Measurements from ENCODE around the gene WHRN. TPM values are rescaled to one million over a fixed set of nuclear protein-coding genes. Genes with fewer than 3 reads are reported as not detected.

WHRN gene
- total and polyA plus RNA-seq, 4 donors: 4.4 to 26.8 (median 16.8) TPM

DNA sequence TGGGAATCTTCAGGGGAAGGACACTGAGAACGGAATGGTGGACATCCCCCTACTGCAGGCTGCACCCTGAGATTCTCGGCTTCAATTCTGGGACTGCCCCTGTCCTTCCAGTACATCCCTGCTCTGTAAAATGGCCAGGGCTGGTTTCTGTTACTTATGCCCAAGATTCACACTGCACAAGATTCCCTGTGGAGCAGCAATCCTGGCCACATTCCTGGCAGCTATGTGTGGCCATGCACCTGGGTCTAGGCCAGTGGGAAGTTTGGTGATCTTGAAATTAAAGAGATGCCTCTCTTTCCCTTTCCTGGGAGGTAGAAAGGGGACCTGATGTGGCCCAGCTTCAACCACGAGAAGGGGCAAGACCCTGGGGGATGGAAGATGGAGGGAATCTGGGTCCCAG lies 27.6 kb downstream of the WHRN start:
- Histone ChIP-seq H3K4me3 (ENCODE audit: low read depth, low read length) (no peak overlapping the region), H3K9me3 (ENCODE audit: control insufficient read depth, insufficient read depth, low read length) (no peaks in the 10 kb centered on the region), H3K36me3 (ENCODE audit: control insufficient read depth, insufficient read depth, low read length) (peaks cover 34% of the 10 kb centered on the region), H3K4me1 (ENCODE audit: control insufficient read depth, insufficient read depth, low read length) (no peaks in the 10 kb centered on the region), H3K27me3 (ENCODE audit: control insufficient read depth, insufficient read depth, low read length) (no peaks in the 10 kb centered on the region), H3K27ac (ENCODE audit: low read depth, low read length) (no peak overlapping the region)
- 95% methylated on average over 2 of the region's 3 CpGs for WGBS (ENCODE audit: insufficient coverage)
- DNase-seq (ENCODE audit: low read depth in 4 of 6, low spot score in 6 of 6): no peak

DNA sequence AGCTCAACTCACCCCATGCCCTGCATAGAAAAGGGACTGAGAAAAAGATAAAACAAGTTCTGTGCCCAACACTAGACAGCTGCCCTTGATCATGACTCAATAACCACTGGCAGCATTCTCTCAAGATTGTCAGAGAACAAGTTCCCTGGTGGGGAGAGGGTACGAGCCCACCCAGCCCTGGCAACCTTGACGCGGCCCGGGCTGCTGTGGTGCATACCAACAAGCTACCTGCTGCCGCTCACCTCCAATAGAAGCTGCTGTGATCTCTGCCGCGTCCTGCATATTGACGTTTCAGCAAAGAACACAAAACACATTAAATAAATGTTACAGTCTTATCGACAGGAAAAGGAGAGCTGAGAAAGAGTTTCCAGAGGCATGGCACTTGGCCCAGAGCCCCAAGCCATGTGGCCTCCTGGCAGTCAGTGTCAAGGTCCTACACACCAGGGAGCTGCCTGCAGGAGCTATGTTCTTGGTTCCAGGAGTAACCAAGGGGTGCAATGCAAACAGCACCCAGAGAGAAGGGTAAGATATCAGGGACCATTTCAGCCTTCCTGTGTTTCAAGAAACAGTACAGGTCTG lies 28.3 kb downstream of the WHRN start:
- no peak overlapping the region for H3K27ac ChIP-seq (ENCODE audit: low read depth, low read length)
- no peaks in the 10 kb centered on the region for H3K27me3 ChIP-seq (ENCODE audit: control insufficient read depth, insufficient read depth, low read length)
- H3K9me3 ChIP-seq (ENCODE audit: control insufficient read depth, insufficient read depth, low read length): no peaks in the 10 kb centered on the region
- 93% methylated on average over 9 of the region's 9 CpGs for WGBS (ENCODE audit: insufficient coverage)
- H3K36me3 ChIP-seq (ENCODE audit: control insufficient read depth, insufficient read depth, low read length): peaks cover 34% of the 10 kb centered on the region
- H3K4me3 ChIP-seq (ENCODE audit: low read depth, low read length): no peak overlapping the region
- H3K4me1 ChIP-seq (ENCODE audit: control insufficient read depth, insufficient read depth, low read length): no peaks in the 10 kb centered on the region
- no peak for DNase-seq (ENCODE audit: low read depth in 4 of 6, low spot score in 6 of 6)

DNA sequence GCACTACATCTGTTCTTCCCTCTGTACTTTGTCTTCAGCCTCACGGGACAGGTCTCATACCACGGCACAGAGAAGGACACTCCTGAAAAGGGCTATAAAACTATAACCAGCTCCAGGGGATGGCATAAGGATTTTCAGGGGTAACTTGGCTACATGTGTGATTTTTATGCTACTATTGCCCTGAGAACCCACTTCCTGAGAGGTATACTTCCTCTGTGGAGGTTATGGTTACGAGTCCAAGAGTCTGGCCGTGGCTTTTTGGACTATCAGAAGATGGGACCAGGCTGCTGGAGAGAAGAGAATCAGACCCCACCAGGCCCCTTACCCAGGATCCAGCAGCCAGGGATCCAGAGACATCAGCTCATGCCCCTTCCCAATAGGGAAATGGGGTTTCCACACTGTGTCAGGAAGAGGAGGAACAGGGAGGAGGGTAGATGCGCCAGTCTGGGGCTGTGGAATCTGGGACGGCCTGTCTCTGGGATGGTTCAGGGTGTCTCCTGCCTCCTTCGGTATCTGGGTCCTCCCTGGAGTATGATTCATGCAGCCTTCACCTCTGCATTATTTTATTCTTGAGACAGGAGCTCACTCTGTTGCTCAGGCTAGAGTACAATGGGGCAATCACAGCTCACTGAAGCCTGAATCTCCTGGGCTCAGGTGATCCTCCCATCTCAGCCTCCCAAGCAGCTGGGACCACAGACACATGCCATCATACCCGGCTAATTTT lies 29.7 kb downstream of the WHRN start:
- no peaks in the 10 kb centered on the region for H3K4me1 ChIP-seq (ENCODE audit: control insufficient read depth, insufficient read depth, low read length)
- H3K27me3 ChIP-seq (ENCODE audit: control insufficient read depth, insufficient read depth, low read length): no peaks in the 10 kb centered on the region
- no peak overlapping the region for H3K4me3 ChIP-seq (ENCODE audit: low read depth, low read length)
- H3K36me3 ChIP-seq (ENCODE audit: control insufficient read depth, insufficient read depth, low read length): peaks cover 34% of the 10 kb centered on the region
- no peak overlapping the region for H3K27ac ChIP-seq (ENCODE audit: low read depth, low read length)
- 75% methylated on average over 6 of the region's 8 CpGs for WGBS (ENCODE audit: insufficient coverage)
- DNase-seq (ENCODE audit: low read depth in 4 of 6, low spot score in 6 of 6): no peak
- H3K9me3 ChIP-seq (ENCODE audit: control insufficient read depth, insufficient read depth, low read length): no peaks in the 10 kb centered on the region

DNA sequence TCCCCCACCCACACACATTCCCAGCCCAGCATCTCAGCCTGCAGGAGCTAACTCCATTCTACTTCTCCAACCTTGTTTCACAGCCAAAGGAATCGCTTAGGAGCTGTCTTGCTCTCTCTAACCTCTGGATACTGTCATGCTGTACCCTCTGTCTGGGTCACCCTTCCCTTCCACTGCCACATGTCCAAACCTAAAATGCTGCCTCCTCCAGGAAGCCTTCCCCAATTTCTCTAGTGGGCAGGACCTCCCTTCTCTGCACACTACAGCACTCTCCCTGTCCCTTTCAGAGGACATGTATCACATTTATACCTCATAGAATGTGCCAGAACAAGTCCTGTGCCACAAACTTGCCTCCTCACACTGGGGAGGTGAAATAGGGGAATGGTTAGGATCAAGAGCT lies 30.8 kb downstream of the WHRN start:
- WGBS (ENCODE audit: insufficient coverage): 92% methylated on average over 1 of the region's 1 CpG
- Histone ChIP-seq H3K4me3 (ENCODE audit: low read depth, low read length) (no peak overlapping the region), H3K36me3 (ENCODE audit: control insufficient read depth, insufficient read depth, low read length) (peaks cover 43% of the 10 kb centered on the region), H3K4me1 (ENCODE audit: control insufficient read depth, insufficient read depth, low read length) (no peaks in the 10 kb centered on the region), H3K27ac (ENCODE audit: low read depth, low read length) (no peak overlapping the region), H3K27me3 (ENCODE audit: control insufficient read depth, insufficient read depth, low read length) (no peaks in the 10 kb centered on the region), H3K9me3 (ENCODE audit: control insufficient read depth, insufficient read depth, low read length) (no peaks in the 10 kb centered on the region)
- DNase-seq (ENCODE audit: low read depth in 4 of 6, low spot score in 6 of 6): no peak

DNA sequence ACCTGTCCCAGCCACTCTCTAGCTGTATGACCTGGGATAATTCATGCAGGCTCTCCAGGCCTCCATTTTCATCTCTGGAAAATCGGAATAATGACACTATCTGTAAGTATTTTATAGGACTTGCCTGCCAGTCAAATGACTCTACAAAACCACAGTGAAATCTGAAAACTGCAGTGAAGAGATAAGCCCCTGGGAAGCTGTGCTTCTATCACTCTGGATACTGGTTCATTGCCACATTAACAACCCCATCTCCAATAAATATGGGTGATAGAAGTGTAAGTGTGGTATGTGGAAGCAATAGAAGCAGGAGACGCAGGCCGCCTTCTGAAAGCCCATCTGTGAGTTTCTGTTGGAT lies 31.8 kb downstream of the WHRN start:
- H3K4me1 ChIP-seq (ENCODE audit: control insufficient read depth, insufficient read depth, low read length): no peaks in the 10 kb centered on the region

DNA sequence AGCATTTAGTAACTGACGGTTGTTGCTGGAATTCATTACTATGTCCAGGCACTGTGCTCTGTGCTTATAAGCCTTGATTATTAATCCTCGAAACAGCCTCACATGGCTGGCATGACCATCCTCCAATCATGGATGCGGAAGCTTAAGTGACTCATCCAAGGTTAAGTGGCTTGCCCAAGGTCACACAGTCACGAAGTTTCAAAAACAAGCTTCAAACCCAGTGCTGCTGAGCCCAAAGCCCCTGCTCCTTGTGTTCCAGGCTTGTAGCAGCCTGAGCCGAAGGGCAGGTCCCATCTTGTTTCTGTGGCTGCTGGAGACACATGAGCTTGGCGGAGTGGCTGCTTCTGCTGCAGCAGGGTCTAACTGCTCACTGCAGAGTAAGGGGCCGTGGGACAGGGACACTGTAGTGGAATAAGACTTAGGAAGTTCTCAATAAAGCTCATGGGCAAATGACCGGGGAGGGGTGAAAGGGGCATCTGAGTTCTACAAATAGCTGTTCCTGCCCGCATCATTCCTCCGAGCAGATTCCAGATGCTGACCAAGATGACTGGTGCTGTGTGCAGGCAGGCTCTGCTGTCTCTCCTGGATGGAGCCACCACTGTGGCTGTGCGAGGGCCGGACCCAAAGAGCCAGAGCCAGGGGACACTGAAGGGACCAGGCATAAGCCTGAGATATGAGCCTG lies 32.4 kb downstream of the WHRN start:
- Histone ChIP-seq H3K27ac (ENCODE audit: low read depth, low read length) (no peak overlapping the region), H3K4me3 (ENCODE audit: low read depth, low read length) (no peak overlapping the region), H3K9me3 (ENCODE audit: control insufficient read depth, insufficient read depth, low read length) (no peaks in the 10 kb centered on the region), H3K4me1 (ENCODE audit: control insufficient read depth, insufficient read depth, low read length) (no peaks in the 10 kb centered on the region), H3K27me3 (ENCODE audit: control insufficient read depth, insufficient read depth, low read length) (no peaks in the 10 kb centered on the region), H3K36me3 (ENCODE audit: control insufficient read depth, insufficient read depth, low read length) (peaks cover 40% of the 10 kb centered on the region)
- no peak for DNase-seq (ENCODE audit: low read depth in 4 of 6, low spot score in 6 of 6)
- 93% methylated on average over 10 of the region's 12 CpGs for WGBS (ENCODE audit: insufficient coverage)

More for the DNA sequence above, 31.8 kb downstream of the WHRN start:
- 90% methylated on average over 2 of the region's 3 CpGs for WGBS (ENCODE audit: insufficient coverage)
- Histone ChIP-seq H3K4me3 (ENCODE audit: low read depth, low read length) (no peak overlapping the region), H3K36me3 (ENCODE audit: control insufficient read depth, insufficient read depth, low read length) (peaks cover 45% of the 10 kb centered on the region), H3K27me3 (ENCODE audit: control insufficient read depth, insufficient read depth, low read length) (no peaks in the 10 kb centered on the region), H3K9me3 (ENCODE audit: control insufficient read depth, insufficient read depth, low read length) (no peaks in the 10 kb centered on the region), H3K27ac (ENCODE audit: low read depth, low read length) (no peak overlapping the region)
- no peak for DNase-seq (ENCODE audit: low read depth in 4 of 6, low spot score in 6 of 6)

DNA sequence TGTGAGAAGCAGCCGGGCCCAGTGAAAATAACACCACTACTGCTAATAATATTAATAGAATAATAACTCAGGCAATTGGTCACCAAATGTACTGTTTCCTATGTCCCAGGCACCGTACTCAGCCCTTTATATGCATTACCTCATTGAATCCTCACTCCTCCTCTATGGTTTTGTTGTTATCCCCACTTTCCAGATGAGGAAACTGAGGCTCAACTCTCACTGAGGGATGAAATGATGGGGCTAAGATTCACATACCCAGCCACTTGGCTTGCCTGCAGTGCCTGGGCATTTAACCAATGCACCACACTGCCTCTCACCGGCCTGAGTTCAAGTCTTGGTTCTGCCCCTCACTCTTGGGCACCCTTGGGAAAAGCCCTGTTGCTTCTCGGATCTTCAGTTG lies 34.1 kb downstream of the WHRN start:
- DNase-seq (ENCODE audit: low read depth in 4 of 6, low spot score in 6 of 6): no peak
- Histone ChIP-seq H3K36me3 (ENCODE audit: control insufficient read depth, insufficient read depth, low read length) (peaks cover 32% of the 10 kb centered on the region), H3K27ac (ENCODE audit: low read depth, low read length) (no peak overlapping the region), H3K27me3 (ENCODE audit: control insufficient read depth, insufficient read depth, low read length) (no peaks in the 10 kb centered on the region), H3K4me1 (ENCODE audit: control insufficient read depth, insufficient read depth, low read length) (no peaks in the 10 kb centered on the region), H3K9me3 (ENCODE audit: control insufficient read depth, insufficient read depth, low read length) (no peaks in the 10 kb centered on the region), H3K4me3 (ENCODE audit: low read depth, low read length) (no peak overlapping the region)
- 100% methylated on average over 2 of the region's 4 CpGs for WGBS (ENCODE audit: insufficient coverage)

DNA sequence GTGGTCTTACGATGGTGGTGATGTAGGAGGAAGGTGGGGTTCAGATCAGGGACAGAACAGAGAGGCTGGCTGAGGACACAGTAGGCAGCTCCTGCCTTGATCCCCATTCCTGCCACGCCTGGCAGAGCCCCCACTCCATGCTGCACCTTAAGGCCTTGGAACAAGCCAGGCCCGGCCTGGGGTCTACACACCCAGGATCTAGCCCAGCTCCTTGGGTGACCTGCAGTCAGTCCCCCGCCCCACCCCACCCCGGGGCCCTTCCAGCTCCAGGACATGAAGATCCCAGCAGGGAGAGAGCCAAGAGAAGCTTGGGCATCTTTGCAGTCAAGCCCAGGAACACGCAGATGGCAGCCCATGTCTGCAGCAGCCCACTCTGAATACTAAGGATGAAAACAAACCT lies 34.7 kb downstream of the WHRN start:
- Histone ChIP-seq H3K27me3 (ENCODE audit: control insufficient read depth, insufficient read depth, low read length) (no peaks in the 10 kb centered on the region), H3K4me1 (ENCODE audit: control insufficient read depth, insufficient read depth, low read length) (no peaks in the 10 kb centered on the region), H3K27ac (ENCODE audit: low read depth, low read length) (no peak overlapping the region), H3K36me3 (ENCODE audit: control insufficient read depth, insufficient read depth, low read length) (peaks cover 32% of the 10 kb centered on the region), H3K4me3 (ENCODE audit: low read depth, low read length) (no peak overlapping the region), H3K9me3 (ENCODE audit: control insufficient read depth, insufficient read depth, low read length) (no peaks in the 10 kb centered on the region)
- WGBS (ENCODE audit: insufficient coverage): 92% methylated on average over 6 of the region's 6 CpGs
- DNase-seq (ENCODE audit: low read depth in 4 of 6, low spot score in 6 of 6): no peak

DNA sequence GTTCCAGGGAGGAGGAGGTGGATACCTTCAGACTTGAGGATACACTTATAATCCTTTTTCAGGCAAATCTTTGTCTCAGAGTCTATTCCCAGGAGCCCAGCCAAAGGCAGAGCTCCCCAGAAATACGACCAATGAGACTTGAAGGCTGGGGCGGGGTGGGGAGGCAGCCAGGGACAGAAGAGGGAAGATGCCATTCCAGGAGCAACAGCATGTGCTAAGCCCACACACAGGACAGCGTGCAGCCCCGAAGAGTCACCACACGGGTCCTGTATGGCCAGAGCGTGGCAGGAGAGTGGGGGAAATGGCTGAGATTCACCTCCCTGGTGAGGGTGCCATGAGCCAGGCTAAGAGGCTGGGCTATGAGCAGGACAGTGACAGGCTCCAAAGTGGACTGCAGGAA lies 35.2 kb downstream of the WHRN start:
- Histone ChIP-seq H3K27ac (ENCODE audit: low read depth, low read length) (no peak overlapping the region), H3K27me3 (ENCODE audit: control insufficient read depth, insufficient read depth, low read length) (no peaks in the 10 kb centered on the region), H3K4me3 (ENCODE audit: low read depth, low read length) (no peak overlapping the region), H3K36me3 (ENCODE audit: control insufficient read depth, insufficient read depth, low read length) (peaks cover 31% of the 10 kb centered on the region), H3K4me1 (ENCODE audit: control insufficient read depth, insufficient read depth, low read length) (no peaks in the 10 kb centered on the region), H3K9me3 (ENCODE audit: control insufficient read depth, insufficient read depth, low read length) (no peaks in the 10 kb centered on the region)
- no peak for DNase-seq (ENCODE audit: low read depth in 4 of 6, low spot score in 6 of 6)
- WGBS (ENCODE audit: insufficient coverage): 97% methylated on average over 6 of the region's 6 CpGs

Measured in spinal cord (tissue), 10 donors.